ENCODE results near the gene SCARF1.

The SCARF1 gene

DNA sequence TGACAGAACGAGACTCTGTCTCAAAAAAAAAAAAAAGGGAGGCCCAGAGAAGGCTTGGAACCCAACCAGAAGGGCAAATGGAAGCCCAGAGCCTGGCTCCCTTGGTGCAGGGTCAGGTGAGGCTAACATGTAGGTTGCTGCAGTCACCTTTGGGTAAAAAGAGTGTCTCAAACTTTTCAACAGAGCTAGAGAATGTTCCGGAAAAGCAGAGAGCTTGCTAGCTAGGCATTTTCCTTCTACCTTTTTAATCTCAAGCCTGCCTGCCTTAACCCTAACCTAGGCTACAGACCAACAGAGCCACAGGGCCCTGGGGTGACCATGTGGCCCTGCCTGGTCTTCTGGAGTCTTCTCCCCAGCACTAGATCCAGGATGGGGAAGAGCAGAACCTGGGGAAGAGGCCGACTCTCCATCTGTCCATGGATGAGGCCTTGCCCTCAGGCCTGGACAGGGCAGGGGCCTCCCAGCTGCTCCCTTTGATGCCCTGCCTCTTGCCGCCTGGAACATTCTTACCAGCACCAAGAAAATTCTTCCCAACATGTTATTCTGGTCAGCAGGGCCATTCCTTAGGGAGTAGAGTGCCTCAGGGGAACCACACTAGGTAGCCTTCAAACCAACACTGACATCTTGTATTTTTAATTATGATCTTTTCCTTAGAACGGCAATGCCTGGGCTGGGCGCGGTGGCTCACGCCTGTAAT is 47.0 kb downstream of the SCARF1 start:
- DNase-seq (ENCODE audit: low read depth): no peak

- no peak for DNase-seq (ENCODE audit: low read depth)
These were observed 47.6 kb downstream of the SCARF1 start for GRCh38 chr17:1597861-1598342.

- no peak for DNase-seq (ENCODE audit: low read depth)
These were observed 52.0 kb downstream of the SCARF1 start for GRCh38 chr17:1593630-1593931.

- no peak for DNase-seq (ENCODE audit: low read depth)
These were observed 52.5 kb downstream of the SCARF1 start for GRCh38 chr17:1592751-1593629.

DNA sequence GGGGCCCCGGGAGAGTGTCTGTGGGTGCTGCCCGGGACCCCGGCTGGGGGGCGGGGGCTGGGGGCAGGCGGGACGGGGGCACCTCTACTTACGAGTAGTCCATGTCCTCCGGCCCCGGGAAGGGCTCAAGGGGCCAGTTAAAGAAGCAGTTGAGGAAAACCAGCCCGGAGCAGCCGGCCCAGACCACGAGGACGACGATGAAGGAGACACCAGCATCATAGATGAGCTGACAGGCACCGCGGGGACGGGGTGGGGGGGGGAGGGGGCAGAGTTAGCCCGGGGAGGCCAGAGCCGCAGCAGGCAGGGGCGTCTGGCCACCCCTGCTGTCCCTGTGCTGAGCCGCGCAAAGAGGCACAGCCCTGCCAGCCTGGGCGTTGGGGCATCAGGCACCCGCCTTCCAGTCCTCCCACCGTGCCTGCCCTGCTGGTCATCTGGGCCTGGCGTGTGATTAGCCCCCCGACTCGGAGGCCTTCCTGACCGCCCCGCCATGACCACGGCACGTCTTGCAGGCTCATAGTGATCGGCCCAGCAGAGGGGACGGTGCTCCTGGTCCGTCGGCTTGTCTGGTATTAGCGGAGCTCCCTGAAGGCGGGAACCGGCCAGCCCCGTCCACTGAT is 54.0 kb downstream of the SCARF1 start:
- DNase-seq (ENCODE audit: low read depth): no peak

DNA sequence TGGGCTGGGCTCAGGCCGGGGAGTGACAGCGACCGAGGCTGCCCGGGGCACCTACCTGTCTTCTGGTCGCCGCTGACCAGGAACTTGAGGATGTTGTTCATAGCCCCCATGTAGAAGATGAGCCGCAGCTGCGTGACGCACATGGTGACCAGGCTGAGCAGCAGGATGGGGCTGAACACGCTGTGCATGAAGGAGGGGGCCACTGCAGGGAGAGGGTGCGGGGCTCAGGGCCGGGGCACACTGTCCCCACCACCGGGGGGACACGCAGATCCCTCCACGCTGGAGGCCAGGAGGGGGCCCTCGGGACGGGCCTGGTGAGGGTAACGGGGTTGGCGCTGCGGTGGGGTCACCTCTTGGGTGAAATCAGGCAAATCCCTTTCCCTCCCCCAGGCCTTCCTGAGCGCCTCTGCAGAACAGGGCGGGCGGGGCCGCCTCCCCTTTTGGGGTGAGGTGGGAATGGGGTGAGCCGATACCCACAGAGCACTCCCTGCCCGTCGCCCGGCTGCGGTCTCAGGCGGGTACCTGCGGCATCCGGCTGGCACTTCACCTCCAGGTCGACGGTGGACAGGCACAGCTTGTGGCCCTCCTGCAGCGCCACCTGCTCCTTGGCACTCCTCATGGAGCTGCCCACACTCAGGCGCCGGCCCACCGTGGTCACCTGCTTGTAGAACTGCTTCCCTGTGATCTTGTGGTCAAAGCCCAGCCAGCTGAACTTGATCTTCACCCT is 54.6 kb downstream of the SCARF1 start:
- DNase-seq (ENCODE audit: low read depth): no peak

DNA sequence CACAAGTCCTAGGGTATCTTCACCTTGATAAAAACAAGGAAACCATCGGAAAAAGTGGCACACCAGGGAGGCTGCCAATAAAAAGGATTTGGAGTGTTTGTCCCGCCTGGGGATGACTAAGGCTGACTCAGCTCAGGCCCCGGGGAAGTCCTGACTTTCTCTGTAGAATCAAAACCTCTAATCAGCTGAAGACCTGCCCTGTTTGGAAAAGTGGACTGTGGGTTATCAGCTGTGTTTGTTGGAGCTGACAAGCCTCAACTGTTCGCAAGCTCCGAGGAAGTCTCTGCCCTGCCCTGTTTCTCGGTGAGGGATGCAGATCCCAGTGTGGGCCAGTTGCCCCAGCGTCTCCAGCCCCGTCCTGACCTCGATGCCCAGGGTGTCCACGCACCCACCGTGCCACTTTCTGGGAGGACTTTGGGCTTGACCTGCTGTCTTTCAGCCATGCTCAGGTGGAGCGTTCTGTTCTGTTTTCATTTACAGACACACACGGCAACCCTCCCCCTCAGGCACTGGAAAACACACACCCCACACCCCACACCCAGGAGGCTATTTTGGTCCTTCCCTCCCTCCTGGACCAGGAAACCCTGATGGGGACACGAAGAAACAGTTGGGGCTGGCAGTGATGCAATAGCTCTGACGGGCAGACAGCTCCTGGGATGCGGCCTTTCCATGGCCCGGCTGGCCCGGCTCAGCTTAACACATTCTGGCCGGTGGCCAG is 55.3 kb downstream of the SCARF1 start:
- DNase-seq (ENCODE audit: low read depth): no peak

GRCh38 chr17:1588821-1589585 is 56.5 kb downstream of the SCARF1 start:
- DNase-seq (ENCODE audit: low read depth): no peak

DNA sequence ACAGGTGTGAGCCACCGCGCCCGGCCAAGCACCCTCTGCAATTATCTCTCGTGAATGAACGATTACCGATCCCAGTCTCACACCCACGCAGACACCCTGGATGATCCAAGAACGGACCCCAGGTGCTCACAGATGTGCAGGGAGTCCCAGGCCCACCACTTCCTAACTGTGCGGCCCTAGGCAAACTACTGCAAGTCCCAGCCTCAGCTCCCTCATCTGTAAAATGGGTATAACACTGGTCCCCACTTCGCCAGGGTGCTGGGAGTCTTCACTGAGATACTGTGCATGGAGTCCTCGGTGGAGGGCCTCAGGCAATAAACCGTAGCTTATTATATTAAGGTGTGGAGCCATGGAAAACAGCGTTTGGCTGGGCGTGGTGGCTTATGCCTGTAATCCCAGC is 61.4 kb downstream of the SCARF1 start:
- no peak for DNase-seq (ENCODE audit: low read depth)

Measured in activated T-helper 9 cell treated with anti-CD3 and anti-CD28 coated beads, Interleukin-2, amount 50 U/mL, for 16 hours (primary cell).